Measurements from ENCODE around the gene PTGER3.
A peak's percentile ranks its signal among the peaks of the same experiment; 100 is the strongest.

Gene PTGER3
- total RNA-seq: 0.17 to 0.31 reads per million in 2 donors

GRCh38 chr1:71047635-71048607 lies at the start of gene PTGER3:
TSS of gene PTGER3 (minus strand) at chr1:71047816. CDS start at chr1:71047577, 239 bp downstream.
- no peak for DNase-seq

GRCh38 chr1:71094913-71095312 lies 47.3 kb upstream of the PTGER3 start:
- DNase-seq: no peak

DNA sequence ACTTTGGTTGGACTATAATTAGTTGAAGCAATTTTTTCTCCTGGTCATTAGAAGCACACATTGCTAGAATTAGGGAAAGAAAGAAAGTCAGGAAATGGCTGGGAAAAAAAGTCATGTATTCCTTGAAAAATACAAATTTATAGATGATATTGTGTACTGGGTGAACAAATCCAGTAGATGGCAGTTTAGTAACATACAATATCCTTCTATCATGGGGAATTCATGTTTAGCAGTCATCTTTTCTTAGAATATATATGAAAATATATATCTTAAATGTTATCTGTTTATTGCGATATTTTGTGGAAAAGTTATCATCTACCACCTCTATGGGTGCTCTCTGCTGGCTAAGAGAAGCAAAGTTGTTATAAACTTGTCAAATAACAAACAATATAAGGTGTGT lies 46.3 kb upstream of the PTGER3 start:
- no peak for DNase-seq

DNA sequence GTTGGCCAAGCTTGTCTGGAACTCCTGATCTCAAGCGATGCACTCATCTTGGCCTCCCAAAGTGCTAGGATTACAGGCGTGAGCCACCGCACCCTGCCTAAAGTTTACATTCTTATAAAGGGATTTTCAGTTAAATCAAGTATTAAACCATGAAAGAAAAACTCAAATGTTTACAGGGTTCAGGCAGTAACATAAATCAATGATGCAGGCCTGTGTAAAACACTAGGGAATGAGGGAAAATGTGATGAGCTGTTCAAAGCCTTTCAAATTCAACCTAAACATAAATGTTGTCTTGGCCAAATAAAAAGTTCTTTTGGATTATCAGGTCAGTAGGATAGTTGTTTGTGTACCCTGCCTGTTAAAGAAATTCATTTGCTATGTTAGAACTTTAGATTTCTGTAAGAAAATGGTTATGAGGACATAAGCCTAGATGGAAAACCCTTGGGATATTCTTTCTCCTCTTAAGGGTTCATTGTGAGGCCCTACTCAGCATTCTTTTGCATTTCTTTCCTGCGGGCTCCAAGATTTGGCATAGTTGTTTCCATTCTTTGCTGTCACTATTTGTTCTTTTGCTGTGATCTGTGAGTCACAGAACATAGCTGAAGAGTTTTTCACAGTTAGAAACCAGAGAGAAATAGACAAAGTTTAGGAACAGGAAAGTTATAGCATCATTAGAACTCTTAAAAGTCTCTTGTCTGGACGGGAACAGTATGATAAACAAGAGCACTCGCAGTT lies 42.1 kb upstream of the PTGER3 start:
- no peak for DNase-seq

DNA sequence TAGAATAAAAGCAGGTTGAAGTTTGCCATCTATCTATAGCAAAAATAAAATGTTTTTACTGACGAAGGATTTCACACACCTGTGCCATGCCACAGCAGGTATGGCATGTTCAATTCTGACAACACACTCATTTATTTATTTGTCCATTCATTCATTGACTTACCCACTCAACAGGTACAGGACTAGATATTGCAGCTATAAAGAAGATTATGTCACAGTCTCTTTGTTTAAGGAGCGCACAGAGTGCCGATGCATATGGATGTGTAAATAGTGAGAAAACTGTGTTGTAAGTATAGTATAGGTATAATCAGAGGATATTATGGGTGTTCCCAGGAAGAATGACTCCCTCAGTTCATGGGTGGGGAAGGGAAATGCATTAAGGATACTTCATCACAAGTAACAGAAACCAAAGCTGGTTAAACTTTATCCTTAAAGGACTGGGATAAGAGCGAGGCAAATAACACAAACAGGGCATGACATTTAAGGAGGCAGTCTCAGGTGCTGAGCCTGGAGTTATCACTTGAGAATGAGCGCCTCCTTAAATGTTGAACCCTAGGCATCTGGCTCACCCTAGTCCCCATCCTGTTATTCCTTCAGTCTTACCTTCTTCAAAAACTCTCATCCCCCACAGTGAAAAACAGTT lies 41.1 kb upstream of the PTGER3 start:
- DNase-seq: no peak

DNA sequence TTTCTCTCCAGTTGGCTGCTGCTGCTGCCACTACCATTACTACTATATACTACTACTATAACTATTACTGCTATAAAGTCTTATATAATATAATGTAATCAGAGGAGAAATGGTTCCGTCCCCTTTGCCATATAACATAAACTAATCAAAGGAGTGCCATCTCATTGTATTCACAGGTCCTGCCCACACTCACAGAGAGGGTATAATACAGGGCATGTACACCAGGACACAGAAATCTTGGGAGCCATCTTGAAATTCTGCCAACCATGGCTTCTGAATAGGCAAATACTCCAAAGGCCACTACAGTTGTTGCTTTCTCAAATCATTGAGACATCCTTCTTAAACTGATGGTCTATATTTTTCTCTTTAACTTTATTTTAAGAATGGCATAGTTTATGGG lies 40.1 kb upstream of the PTGER3 start:
- DNase-seq: no peak

GRCh38 chr1:71087060-71087459 lies 39.4 kb upstream of the PTGER3 start:
- no peak for DNase-seq

GRCh38 chr1:71086331-71086730 lies 38.7 kb upstream of the PTGER3 start:
- no peak for DNase-seq

GRCh38 chr1:71083271-71083670 lies 35.7 kb upstream of the PTGER3 start:
- no peak for DNase-seq

DNA sequence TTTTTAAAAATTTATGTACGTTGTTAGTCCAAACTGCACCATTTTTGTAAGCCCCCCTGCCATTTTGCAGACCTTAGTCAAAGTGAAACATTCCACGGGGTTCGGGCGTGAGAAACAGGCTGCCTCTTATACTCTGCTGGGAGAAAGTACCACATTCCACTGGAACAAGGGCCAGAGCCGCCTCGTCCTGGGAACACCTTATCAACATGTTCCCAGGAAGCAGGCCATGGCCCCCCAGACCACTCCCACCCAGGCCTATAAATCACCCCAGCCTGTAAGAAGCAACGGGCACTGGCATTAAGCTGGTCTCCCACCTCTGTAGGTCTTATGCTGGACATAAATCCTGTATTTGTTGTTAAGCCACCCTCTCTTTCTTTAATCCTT lies 34.1 kb upstream of the PTGER3 start:
- DNase-seq: no peak

DNA sequence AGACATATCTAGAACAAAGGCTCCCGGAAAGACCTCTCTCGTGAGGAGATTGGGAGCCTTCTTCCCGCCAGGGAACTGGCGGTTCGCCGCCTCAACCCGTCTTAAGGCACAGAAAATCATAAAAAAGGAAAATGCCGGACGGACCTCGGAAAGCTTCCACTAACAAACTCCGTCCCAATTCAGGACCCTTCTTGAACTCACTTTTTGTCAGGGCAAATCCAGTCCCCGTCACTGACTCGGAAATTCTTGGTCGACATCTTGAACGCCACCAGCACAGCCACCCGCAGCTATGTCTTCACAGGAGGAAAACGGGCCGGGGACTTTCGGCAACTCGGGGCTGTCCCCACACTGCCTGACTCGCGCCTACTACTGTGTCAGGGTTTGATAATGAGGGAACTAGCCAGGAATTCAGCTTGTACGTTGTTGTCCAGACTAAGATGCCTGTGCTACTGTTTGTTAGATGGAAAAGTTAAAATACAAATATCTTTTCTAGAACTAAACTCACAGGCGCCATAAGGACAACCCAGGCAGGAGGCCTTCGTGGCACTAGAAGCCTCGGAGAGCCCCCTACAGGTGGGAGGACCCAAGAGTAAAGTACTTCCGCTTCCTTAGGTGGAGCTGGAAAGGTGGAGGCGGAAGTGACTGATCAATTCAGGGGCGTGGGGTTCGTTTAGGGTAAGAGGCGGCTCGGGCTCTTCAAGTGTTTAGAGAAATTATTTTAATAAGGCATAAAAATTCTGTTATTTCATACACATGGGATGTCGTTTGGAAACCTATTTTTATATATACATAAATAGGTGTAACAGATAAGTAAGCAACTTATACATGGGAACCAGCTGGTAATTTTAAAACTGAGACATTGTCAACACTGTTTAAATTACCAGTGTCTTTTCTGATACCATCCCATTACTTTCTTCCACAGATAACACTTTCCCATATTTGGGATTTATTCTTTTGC lies 33.4 kb upstream of the PTGER3 start, which contains the start of gene ZRANB2:
Gene ZRANB2, minus strand, starts transcription at position 297 of the 958 bp plus-strand sequence. Its CDS starts 40 bp downstream, at position 257.
- peak; percentile 48 for DNase-seq

- no peak for DNase-seq
Measured at GRCh38 chr1:71080230-71080738, 32.7 kb upstream of the PTGER3 start.

- DNase-seq: no peak
Measured at GRCh38 chr1:71074681-71075080, 27.1 kb upstream of the PTGER3 start.

- DNase-seq: no peak
Measured at GRCh38 chr1:71072273-71072672, 24.7 kb upstream of the PTGER3 start.

DNA sequence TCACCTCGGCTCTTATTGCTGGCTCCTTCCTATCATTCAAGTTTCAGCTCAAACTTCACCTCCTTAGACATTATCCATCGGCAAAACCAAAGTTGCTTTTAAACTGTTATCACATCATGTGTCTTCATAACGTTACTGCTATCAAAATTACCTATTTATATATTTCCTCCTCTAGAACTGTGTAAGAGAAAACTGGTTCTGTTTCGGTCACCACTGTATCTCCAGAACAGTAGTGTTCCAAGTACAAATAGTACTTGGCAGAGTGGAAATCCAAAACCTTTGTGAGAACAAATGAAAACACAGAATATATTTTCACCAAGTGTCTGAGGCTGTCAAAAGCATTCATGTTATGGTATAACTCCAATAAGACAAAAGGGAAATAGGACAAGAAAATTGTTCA lies 24.1 kb upstream of the PTGER3 start:
- no peak for DNase-seq

GRCh38 chr1:71068325-71069240 lies 21.0 kb upstream of the PTGER3 start:
- DNase-seq: no peak

GRCh38 chr1:71054791-71055190 lies 7.2 kb upstream of the PTGER3 start:
- DNase-seq: no peak

GRCh38 chr1:71054281-71054731 lies 6.7 kb upstream of the PTGER3 start:
- no peak for DNase-seq

GRCh38 chr1:71053758-71054157 lies 6.1 kb upstream of the PTGER3 start:
- no peak for DNase-seq

DNA sequence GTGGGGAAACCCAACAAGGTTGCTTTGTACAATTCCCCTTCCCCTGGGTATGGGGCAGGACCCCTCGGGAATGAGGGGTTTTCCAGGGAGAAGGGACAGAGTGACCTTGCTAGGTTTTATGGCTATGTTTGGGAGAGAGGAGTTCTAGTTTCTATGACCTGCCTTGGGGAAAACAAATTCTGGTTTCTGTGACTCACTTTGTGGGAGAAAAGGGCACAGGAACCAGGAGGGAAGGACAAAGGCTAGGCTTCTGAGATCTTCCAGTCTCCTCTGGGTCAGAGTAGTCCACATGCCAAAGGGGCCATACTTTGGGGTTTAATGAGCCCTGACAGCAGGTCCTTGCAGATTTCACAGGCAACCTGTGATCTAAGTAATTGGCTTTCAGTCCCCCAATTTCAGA lies 5.5 kb upstream of the PTGER3 start:
- no peak for DNase-seq

Data from activated gamma-delta T cell (primary cell).